HS-27A (cell line): ENCODE data around the gene FAHD1.

ENCODE experiments used
- DNase-seq: peaks from one replicate; pipeline ENCODE4 v3.0.0-alpha.2; 2012; ENCODE audit warnings: low read depth, missing footprints

The FAHD1 gene

DNA sequence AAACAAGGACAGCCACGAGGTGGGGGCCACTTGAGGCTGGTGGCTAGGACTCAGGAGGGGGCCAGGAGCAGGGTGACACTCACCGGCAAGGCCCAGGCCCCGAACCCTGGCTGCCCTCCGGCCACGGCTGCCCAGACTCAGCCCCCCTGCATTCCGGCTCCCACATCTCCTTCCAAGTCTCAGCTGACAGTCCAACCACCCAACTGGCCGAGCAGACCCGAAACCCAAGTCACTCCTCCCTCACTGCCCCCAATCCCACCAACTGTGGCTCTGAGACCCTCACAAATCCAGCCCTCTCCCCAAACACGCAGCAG lies 9.8 kb upstream of the FAHD1 start:
- no peak for DNase-seq

- no peak for DNase-seq
Measured at GRCh38 chr16:1817716-1818115, 9.3 kb upstream of the FAHD1 start.

DNA sequence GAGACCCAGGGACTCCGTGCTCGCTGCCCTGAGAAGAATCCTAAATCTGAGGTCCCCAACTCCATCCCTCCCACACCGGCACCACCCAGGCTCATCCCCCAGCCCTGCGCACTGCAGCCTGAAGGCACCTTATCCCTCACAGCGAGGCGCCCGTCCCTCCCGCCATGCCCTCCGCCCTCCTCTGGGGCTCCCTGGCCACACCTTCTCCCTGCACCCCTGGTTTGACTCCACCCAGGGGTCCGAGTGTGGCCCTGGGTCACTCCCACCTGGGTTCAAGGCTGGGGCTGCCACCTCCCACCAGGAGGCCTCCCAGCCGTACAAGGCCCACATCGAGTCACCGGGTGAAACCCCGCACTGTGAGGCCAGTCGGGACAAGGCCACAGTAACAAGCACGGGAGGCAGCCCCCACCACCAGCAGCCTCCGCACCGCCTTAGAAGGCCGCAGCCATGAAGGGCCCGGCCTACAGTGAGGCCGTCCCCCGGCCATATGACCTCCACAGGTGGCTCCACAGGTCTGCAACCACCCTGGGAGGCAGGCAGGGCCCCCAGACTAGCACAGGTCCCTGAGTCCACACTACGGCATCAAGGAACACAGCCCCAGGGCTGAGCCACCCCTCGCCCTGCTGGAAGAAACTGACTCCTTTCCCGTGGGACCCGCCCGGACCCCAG lies 8.7 kb upstream of the FAHD1 start:
- no peak for DNase-seq

- DNase-seq, result no peak
Measured at GRCh38 chr16:1818873-1819525, 8.0 kb upstream of the FAHD1 start.

DNA sequence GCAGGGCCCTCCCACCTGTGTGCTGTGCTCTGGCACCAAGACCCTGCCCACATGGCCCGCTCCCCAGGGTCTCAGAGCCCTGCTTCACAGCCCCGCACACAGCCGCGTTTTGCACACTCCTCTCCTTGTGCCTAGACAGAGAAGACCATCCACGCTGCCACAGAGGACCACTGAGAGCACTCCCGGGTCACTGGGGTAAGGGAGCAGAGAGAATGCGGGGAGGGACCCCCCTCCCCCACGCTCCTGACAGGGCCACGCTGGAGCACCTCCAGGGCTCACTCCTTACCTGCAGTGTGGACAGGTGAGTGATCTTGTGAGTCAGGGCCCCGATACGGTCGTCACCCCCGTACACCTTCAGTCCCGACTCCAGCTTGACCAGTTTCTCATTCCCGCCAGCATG lies 7.4 kb upstream of the FAHD1 start:
- no peak for DNase-seq

DNA sequence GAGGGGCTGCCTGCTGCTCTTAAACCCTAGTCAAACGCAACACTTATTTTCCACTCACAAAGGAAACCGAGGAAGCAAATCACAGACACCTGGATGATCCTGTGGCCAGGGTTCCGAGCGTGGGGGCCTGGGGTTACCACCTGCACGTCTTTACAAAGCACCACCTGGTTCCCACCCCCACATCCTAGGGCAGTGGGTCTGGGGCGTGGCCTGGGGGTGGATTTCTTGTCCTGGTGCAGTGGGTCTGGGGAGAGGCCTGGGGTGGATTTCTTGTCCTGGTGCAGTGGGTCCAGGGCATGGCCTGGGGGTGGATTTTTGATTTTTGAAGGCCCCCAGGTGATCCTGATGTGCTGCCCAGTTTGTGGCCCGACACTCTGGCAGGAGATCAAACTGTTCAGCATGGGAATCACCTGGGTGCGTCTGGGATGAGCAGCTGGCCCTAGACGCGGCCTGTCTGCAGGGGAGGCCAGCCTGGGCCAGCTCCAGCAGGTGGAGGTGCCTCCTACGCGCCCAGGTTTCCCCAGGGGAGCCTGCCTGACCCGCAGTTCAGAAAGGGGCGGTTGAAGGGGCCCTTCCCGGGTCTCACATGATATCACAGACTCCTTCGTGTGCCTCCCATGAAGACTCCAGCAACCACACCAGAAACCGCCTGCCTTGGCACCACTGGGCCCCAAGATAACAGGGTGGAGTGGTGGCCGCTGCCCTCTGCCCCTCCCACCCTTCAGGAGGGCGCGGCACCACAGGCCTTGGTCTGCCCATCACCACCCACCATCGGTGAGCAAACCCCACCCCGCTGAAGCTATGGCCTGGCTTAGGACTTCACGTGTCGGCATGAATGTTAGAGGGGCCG lies 6.7 kb upstream of the FAHD1 start:
- DNase-seq, result no peak

GRCh38 chr16:1820946-1821290 lies 6.1 kb upstream of the FAHD1 start:
- DNase-seq, result no peak

GRCh38 chr16:1821861-1822611 lies 5.0 kb upstream of the FAHD1 start:
- no peak for DNase-seq

DNA sequence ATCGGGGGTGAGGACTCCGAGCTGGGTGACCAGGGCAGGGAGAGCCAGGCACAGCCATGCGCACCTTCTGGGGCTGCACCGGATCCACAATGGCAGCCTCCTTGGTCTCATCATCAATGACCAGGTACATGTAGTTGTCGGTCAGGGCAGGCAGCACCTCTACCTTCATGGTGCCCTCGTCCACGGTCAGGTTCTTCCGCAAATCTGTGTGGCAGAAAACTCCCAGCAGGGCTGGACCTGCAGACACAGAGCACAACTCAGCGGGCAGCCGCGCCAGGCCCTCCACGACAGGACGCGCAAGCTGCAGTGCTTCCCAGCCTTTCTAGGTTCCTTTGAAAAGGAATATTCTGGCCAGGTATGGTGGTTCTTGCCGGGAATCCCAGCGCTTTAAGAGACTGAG lies 4.2 kb upstream of the FAHD1 start:
- DNase-seq, result no peak

DNA sequence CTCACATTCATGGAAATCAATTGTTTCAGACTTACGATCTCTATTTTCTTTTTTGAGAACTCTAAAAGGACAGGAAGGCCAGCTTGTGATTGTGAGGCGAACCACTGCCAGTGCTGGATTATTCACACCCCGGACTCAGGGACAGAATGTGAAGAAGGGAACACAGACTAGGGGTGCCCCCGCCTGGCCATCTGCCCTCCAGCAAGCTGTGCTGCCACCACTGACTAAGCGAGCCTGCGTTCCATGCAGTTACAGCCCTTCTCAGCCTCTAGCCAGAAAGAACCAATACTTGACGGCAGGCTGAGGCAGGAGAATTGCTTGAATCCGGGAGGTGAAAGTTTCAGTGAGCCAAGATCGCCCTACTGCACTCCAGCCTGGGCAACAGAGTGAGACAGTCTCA lies 3.2 kb upstream of the FAHD1 start:
- no peak for DNase-seq

DNA sequence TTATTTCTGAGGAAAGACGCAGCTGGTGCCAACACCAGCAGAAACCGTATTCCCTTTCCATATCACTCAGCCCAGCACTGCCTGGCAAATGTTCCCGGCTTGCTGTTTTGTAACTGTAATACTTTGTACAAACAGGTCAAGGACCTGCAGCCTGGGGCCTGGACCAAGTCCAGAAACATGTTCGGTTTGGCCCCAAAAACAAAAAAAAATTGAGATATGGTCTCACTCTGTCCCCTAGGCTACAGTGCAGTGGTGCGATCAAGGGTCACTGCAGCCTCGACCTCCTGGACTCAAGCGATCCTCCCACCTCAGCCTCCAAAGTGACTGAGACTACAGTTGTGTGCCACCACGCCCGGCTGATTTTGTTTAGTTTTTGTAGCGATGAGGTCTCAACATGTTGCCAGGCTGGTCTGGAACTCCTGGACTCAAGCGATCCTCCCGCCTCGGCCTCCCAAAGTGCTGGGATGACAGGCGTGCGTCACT lies 1.6 kb upstream of the FAHD1 start:
- DNase-seq, result no peak

DNA sequence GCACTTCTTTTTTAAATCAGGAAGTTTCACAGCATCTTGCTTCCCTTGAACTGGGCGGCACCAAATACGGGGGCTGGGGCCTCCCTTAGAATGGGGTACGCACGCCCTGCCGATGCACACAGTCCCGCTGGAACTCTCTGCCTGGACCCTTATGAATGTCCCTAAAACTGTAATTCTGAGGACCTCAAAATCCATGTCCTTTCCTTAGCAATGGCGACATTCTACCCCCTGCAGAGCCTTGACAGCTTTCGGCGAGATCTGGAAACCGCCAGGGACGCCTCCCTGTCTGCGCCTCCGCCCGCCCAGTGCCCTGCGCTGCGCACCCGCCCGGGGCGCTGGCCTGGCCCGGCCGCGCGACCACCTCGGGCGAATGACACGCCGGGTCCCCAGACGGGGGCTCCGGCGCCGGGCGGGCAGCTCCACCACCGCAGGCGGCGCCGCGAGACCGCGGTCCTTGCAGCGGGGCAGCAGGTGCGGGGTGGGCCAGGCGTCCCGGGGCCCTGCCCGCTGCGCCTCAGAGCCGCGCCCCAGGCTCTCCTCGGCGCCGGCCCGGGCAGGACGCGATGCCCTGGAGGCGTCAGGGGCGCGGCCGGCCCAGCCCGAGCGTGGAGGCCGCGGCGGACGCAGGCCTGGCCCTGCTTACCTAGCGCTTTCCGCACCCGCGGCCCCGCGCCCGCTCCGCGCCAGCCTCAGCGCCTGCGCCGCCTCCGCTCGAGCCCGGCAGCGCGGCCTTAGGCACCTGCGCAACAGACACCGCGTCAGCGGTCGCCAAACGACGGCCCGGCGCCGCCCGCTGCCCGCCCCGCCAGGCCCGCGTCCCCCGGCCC lies 929 bp upstream of the FAHD1 start:
- DNase-seq, result no peak

GRCh38 chr16:1828645-1829410 lies 1.8 kb downstream of the FAHD1 start:
- DNase-seq, result no peak

DNA sequence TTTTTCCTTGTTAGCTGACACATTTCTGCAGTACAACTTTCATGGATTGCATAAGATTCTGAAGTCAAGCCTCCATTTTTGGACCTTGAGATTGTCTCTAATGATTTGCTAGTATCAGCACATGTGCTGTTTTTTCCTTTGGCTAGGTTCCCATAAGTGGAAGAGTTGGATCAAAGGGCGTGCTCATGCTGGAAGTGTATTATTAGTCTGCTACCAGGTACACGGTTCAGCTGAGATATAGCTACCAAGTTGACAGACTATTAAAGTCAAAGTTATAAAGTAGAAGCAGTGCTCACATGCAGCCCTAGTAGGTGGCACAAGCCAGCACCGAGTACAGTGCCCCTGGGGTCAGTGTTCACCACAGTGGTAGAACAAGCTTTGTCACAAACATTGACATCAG lies 3.2 kb downstream of the FAHD1 start:
- DNase-seq, result no peak

- DNase-seq, result no peak
Measured at GRCh38 chr16:1831186-1832075, 4.4 kb downstream of the FAHD1 start.

DNA sequence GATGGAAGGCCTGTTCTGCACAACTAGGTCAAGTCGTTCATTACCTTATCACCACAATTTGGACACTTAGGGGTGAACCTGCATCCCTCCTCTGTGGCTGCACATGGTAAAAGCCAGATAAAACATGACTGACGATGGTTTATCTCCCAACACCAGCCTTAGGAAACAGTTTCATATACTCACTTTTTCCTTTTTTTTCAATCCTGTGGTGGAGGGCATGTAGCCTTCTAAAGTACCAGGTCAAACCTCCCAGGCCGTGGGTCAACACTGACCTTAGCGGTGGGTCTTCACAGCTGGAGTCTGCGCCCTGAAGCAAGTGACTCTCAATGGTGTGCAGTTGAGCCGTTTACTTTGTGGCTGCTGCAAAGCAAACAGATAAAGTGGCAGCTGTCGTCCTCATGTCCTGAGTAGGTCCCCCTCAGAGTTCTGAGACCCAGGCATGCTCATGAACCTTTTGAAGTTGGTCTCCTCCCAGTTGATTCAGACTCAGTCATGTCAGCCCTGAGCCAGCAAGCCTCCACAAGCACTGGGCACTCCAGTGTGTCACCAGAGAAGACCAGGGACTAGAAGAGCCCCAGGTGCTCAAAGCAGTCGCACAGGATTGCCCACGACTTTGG lies 5.9 kb downstream of the FAHD1 start:
- no peak for DNase-seq

GRCh38 chr16:1834096-1834495 lies 7.1 kb downstream of the FAHD1 start:
- no peak for DNase-seq

DNA sequence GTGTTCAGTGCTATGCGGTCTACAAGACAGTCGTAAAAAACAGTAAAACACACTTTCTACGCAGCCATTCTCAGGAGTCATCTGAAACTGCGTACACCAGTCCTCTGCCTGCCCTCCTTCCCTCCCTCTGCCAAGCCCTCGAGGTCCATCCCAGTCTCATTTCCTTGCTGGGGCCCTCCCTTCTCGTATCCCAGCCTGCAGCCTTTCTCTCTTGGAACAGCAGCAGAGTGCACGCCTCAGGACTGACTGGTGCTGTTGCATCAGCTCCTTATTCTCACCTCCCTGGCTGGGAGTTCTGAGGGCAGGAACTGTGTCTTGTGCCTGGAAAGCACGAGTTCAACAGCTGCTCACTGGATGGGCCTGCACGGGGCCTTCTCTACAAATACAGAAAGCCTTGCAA lies 12.5 kb downstream of the FAHD1 start:
- no peak for DNase-seq

- no peak for DNase-seq
Measured at GRCh38 chr16:1845985-1846384, 19.0 kb downstream of the FAHD1 start.
